SHP77 (cell line): ENCODE data around the gene DHX34.
"Not testable (repeated sequence)": the region's sequence is repeated elsewhere in the genome, so short reads cannot be mapped to it uniquely, and the experiment has no call there.

Experiments used
- DNase-seq, 2 experiments: peaks; one replicate each; lab custom pipeline; 2025; lab: John Stamatoyannopoulos, UW

The DHX34 gene

DNA sequence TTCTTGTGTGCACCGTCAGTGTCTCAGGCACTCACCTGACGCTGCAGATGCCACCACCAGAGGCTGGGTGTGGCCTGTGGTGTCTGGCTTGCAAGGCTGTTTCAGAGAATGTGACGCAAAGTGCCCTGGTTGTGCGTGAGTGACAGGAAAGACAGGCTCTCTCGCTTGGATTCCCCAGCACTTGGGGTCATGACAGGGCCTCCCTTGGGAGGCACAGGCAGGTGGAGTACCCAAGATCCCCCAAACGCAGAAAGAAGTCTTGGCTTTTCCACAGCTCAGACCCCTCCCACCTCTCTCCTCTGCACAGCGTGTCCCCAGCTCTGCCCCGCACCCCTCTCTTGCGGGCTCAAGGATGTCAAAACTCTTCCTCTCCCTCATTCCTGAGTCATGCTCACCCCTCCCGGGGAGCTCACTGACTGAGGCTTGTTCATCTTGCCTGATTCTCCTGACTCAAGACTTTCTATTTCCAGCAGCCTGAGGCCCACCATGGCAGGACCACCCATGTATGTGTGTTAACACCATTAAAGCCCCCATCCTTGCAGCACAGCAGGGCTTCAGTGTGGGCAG lies 21.0 kb downstream of the DHX34 start:
- DNase-seq = no peak

DNA sequence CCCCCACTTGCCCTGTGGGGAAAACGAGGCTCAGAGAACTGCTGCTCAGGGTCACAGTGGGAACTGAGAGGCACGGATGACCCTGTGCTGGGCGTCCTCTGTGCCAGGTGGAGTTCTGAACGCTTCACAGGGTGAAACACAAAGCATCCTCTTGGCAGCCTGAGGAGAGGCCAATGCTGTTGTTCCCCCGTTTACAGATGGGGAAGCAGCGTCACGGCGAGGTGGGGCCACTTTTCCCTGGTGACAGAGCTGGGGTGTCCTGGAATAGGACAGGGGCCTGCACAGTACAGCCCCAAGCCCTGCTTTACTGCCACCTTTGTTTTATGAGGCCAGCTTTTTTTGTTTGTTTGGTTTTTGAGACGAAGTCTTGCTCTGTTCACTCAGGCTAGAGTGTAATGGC lies 22.1 kb downstream of the DHX34 start:
- no peak for DNase-seq

DNA sequence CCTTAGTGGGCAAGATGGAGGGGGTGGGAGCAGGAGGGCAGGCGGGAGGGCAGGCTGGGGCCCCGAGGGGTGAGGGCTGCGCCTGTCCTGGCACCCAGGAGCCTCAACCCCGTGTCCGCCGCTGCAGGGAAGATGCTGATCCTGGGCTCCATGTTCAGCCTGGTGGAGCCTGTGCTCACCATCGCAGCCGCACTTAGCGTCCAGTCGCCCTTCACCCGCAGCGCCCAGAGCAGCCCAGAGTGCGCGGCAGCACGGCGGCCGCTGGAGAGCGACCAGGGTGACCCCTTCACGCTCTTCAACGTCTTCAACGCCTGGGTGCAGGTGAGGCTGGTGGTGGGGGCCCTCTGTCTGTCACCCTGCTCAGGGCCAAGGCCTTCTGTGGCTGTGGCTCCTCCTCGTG lies 23.5 kb downstream of the DHX34 start:
- DNase-seq = no peak

- no peak for DNase-seq
These were observed 24.4 kb downstream of the DHX34 start for GRCh38 chr19:47373246-47374240.

DNA sequence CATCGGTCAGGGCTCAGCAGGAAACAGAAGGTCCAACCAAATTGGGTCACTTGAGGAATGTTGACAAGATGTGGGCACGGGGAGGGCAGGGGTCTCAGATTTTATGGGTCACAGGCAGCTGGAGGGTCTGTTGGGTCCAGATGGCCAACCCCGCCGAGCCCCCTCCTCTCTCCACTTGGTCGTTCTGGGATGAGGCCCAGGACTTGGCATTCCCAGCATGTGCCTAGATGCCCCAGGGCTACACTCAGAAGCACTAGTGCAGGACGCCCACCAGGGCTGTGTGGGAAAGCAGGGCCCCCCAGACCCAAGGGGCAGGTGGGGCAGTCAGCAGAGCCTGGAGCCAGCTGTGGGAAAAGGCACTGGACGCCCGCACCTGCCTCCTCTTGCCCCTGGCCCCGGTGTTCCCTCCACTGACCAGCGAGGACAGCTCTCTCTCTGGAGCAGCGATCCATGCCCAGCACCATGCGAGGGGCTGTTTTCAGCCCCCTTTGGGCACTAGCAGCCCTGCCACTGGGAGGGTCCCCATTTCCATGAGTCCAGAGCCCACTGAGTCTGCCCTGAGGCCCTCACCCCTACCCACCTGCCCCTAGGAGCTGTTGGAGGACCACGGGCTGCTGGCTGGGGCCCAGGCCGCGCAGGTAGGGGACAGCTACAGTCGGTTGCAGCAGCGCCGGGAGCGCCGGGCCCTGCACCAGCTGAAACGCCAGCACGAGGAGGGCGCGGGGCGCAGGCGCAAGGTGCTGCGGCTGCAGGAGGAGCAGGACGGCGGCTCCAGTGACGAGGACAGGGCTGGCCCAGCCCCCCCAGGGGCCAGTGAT lies 26.0 kb downstream of the DHX34 start:
- DNase-seq = no peak

DNA sequence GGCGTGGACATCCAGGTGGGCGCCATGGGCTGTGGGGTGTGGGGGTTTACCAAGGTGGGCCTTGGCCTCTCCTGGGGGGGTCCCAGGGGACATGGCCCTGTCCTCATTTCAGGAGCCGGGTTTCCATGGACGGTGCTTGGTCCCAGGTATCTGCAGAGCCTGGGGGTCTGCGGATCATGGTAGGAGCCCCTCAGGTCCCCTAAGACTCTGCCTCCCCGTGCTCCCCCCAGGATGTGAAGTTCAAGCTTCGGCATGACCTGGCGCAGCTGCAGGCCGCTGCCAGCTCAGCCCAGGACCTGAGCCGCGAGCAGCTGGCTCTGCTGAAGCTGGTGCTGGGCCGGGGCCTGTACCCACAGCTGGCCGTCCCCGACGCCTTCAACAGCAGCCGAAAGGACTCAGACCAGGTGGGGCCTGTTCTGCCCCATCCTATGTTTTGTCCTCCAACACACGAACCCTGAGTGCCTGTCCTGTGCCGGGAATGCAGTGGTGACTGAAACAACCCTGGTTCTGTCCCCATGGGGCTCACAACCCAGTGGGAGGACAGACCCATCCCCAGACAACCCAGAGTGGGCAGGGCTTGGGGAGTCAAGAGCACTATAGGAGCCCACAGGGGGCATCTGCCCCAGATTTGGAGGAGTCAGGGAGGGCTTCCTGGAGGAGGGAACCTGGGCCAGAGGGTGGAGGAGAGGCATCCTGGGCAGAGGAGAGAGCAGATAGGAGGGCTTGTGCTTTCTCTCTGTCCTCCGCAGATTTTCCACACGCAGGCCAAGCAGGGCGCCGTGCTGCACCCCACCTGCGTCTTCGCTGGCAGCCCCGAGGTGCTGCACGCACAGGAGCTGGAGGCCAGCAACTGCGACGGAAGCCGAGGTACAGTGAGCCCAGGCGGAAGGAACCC lies 26.8 kb downstream of the DHX34 start:
- DNase-seq = no peak

- no peak for DNase-seq
These were observed 27.6 kb downstream of the DHX34 start for GRCh38 chr19:47376589-47377144.

GRCh38 chr19:47377208-47377701 lies 28.1 kb downstream of the DHX34 start:
- DNase-seq = no peak

GRCh38 chr19:47377801-47378200 lies 28.7 kb downstream of the DHX34 start:
- DNase-seq = no peak

DNA sequence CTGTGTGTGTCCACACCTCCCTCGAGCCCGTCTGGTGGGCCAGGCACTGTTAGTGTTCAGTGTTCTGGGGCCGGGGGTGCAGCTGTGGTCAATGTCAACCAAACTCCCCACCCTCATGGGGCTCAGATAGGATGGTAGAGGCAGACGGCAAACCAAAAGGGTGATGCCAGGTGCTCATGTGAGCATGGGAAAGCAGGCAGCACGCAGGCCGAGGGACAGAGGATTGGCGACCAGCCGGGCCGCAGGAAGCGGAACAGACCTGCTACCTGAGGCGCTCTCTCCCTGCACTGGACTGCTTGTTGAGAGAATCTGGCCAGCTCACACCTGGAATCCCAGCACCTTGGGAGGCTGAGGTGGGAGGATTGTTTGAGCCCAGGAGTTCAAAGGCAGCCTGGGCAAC lies 29.1 kb downstream of the DHX34 start:
- no peak for DNase-seq

DNA sequence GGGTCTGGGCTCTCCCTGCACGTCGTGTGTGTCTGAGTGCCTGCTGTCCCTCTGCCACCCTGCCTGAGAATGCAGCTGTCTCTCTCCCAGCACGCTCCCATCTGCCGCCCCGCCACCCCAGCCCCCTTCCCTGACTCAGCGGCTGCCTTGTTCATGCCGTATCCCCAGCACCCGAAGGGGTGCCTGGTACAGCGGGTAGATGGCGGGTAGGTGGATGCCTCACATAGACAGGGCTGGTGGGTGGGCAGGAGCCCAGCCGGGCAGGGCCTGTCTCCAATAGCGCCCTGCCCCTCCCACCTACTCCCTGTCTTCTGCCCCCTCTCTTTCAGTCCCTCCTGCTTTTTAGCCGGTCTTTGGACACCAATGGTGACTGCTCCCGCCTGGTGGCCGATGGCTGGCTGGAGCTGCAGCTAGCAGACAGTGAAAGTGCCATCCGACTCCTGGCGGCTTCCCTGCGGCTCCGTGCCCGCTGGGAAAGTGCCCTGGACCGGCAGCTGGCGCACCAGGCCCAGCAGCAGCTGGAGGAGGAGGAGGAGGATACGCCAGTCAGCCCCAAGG lies 30.3 kb downstream of the DHX34 start:
- DNase-seq = no peak

DNA sequence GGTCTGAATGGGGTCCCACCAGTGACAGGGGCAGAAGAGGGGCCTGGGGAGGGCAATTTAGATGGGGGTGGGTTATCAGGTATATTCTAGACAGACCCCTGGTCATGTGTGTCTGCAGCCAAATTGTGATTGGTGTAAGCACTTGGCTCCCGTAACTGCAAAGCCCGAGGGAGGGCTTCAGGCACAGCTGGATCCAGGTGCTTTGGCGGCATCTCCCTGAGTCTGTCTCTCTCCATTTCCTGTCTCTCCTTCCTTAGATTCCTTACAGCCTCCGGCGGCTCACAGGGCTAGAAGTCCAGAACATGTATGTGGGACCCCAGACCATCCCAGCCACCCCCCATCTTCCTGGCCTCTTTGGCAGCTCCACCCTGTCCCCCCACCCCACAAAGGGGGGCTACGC lies 31.4 kb downstream of the DHX34 start:
- no peak for DNase-seq

DNA sequence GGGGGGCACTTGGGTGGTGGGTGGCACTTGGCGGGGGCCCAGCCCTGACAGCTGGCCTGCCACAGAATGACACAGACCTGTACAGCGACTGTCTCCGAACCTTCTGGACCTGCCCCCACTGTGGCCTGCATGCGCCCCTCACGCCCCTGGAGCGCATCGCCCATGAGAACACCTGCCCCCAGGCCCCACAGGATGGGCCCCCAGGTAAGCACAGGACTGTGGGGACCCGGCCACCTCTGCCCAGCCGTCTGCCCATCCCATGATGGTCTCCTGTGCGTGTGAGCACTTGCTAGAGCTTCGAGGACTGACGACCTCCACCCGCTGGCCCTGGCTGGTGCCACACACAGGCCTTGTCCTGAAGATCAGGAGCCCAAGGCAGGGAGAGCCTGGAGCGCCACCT lies 32.0 kb downstream of the DHX34 start:
- DNase-seq = no peak

DNA sequence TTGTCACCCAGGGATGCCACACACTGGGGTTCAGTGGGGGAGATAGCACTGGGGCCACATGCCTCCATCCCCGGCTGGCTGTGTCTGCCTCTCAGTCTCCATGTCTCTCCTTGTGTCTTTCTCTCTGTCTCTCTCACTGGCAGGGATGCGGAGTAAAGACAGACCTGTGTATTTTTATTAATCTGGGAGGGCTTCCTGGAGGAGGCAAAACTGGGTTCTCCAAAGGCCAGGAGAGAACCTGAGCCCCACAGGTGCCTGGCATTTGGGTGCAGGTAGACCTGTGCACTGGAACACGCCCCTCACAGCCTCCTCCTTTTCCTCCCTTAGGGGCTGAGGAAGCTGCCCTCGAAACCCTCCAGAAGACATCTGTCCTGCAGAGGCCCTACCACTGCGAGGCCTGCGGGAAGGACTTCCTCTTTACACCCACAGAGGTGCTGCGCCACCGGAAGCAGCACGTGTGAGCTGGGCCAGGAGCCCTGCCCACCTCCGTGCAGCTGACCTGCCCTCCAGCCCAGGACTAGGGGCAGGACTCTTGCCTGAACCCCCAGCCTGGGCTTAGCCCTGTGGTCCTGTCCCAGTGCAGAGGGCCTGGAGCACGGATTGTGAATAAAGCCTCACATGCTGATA lies 32.7 kb downstream of the DHX34 start:
- DNase-seq = no peak

- not testable (repeated sequence) for DNase-seq
These were observed 34.8 kb downstream of the DHX34 start for GRCh38 chr19:47383890-47384289.

GRCh38 chr19:47384533-47384932 lies 35.4 kb downstream of the DHX34 start:
- DNase-seq = not testable (repeated sequence)

DNA sequence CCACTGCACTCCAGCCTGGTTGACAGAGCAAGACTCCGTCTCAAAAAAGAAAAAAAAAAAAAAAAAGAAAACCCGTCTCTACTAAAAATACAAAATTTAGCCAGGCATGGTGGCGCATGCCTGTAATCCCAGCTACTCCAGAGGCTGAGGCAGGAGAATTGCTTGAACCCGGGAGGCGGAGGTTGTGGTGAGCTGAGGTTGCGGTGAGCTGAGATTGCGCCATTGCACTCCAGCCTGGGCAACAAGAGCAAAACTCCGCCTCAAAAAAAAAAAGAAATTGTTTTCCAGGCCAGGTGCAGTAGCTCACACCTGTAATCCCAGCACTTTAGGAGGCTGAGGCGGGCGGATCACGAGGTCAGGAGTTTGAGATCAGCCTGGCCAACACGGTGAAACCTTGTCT lies 37.5 kb downstream of the DHX34 start:
- DNase-seq = not testable (repeated sequence)

DNA sequence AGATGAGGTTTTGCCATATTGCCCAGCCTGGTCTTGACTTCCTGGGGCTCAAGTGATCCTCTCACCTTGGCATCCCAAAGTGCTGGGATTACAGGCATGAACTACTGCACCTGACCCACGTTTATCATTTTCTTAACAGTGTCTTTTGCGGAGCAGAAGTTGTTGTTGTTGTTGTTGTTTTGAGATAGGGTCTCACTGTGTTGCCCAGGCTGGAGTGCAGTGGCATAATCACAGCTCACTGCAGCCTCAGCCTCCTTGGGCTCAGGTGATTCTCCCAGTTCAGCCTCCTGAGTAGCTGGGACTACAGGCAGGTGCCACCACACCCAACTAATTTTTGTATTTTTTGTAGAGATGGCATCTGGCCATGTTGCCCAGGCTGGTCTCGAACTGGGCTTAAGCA lies 38.5 kb downstream of the DHX34 start:
- not testable (repeated sequence) for DNase-seq

GRCh38 chr19:47388721-47389120 lies 39.6 kb downstream of the DHX34 start:
- DNase-seq = not testable (repeated sequence)

DNA sequence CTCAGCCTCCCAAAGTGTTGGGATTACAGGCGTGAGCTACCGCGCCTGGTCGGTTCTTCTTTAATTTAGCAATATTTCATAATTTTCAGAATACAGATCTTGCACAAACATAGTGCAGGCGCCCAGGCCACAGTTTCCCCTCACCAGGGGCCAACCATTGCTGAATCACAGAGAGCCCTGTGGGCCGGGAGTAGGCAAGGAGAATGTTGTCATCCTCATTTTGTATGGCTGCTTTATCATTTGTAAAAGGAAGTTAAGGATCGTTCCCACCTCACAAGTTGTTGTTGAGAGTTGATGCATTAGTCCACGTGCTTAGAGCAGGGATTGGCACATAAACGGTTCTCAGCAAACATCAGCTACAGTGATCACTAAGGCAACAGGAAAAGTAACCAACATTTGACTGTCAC lies 40.0 kb downstream of the DHX34 start:
- no peak for DNase-seq
